H1 (cell line): ENCODE measurements around the gene CXADR. TPM values are rescaled to one million over a fixed set of nuclear protein-coding genes. Genes with fewer than 3 reads are reported as not detected.

Source experiments
- CTCF ChIA-PET: fragments of 300-600 bp; sonication (Branson Sonifier 250); formaldehyde crosslinking; loops from one replicate; lab custom pipeline; 2021; ENCODE audit not compliant: partially characterized antibody; lab: Charles Lee
- POLR2A ChIA-PET: fragments of 300-600 bp; sonication (Branson Sonifier 250); formaldehyde crosslinking; loops from one replicate; lab custom pipeline; 2021; ENCODE audit warnings: inconsistent platforms; ENCODE audit not compliant: partially characterized antibody; lab: Charles Lee
- DNase-seq, 2 experiments: peaks; one replicate each; pipeline versions ENCODE4 v3.0.0 to v3.0.0-alpha.2; 2010 to 2022; ENCODE audit warnings: low spot score in 2 of 2, low read depth in 1 of 2, mixed read lengths in 1 of 2
- FAIRE-seq: peaks from 2 replicates; lab custom pipeline; 2011; peaks lifted over from hg19 to GRCh38; lab: Jason Lieb, UNC
- H2AFZ ChIP-seq: 2 replicates; pipeline ENCODE4 v1.8.1; 2012; ENCODE audit warnings: low read length, inconsistent platforms
- H2AK5ac ChIP-seq: 2 replicates; pipeline ENCODE4 v1.6.1; 2013; ENCODE audit warnings: low read depth, low read length
- H2BK120ac ChIP-seq: replicated peaks from 2 replicates; pipeline ENCODE3; 2013; ENCODE audit warnings: low read depth, low read length, inconsistent platforms
- H2BK12ac ChIP-seq: 2 replicates; pipeline ENCODE4 v1.6.1; 2013; ENCODE audit warnings: low read depth, low read length
- H2BK15ac ChIP-seq: 2 replicates; pipeline ENCODE4 v1.6.1; 2013; ENCODE audit warnings: low read length
- H2BK20ac ChIP-seq: 2 replicates; pipeline ENCODE4 v1.6.1; 2013; ENCODE audit warnings: low read length
- H2BK5ac ChIP-seq: 2 replicates; pipeline ENCODE4 v1.6.1; 2013; ENCODE audit warnings: low read depth, low read length
- H3K14ac ChIP-seq: 2 replicates; pipeline ENCODE4 v1.6.1; 2013; ENCODE audit warnings: inconsistent platforms; ENCODE audit not compliant: insufficient read length
- H3K18ac ChIP-seq: 2 replicates; pipeline ENCODE4 v1.6.1; 2013; ENCODE audit warnings: low read length; ENCODE audit errors: extremely low read depth
- H3K23ac ChIP-seq: 2 replicates; pipeline ENCODE4 v1.6.1; 2013; ENCODE audit warnings: inconsistent platforms; ENCODE audit not compliant: insufficient read length
- H3K23me2 ChIP-seq: 2 replicates; pipeline ENCODE4 v1.6.1; 2013; ENCODE audit warnings: low read depth, low read length
- H3K27ac ChIP-seq: 2 replicates; pipeline ENCODE4 v1.6.1; 2011; ENCODE audit warnings: low read depth, low read length, inconsistent platforms
- H3K27me3 ChIP-seq, 4 experiments: replicated peaks in 1 of 4; 1 replicate in 1 of 4; 2 replicates in 3 of 4; pipeline versions ENCODE4 v1.6.1 to v1.8.1; 2011 to 2013; ENCODE audit warnings: low read length in 3 of 4, mild to moderate bottlenecking in 3 of 4, inconsistent platforms in 2 of 4, mixed read lengths in 2 of 4, moderate library complexity in 1 of 4; ENCODE audit not compliant: control insufficient read depth in 3 of 4, insufficient read depth in 3 of 4; ENCODE audit errors: extremely low read depth in 1 of 4
- H3K36me3 ChIP-seq, 4 experiments: 2 replicates each; pipeline versions ENCODE4 v1.6.1 to v1.8.1; 2011 to 2013; ENCODE audit warnings: mild to moderate bottlenecking in 4 of 4, low read length in 3 of 4, moderate library complexity in 2 of 4, control low read depth in 1 of 4, inconsistent platforms in 1 of 4; ENCODE audit not compliant: insufficient read depth in 4 of 4, control insufficient read depth in 2 of 4
- H3K4ac ChIP-seq: replicated peaks from 2 replicates; pipeline ENCODE3; 2013; ENCODE audit warnings: low read length, low read depth, mixed read lengths, inconsistent platforms; ENCODE audit not compliant: insufficient read length
- H3K4me1 ChIP-seq, 4 experiments: replicated peaks in 1 of 4; 1 replicate in 1 of 4; 2 replicates in 3 of 4; pipeline versions ENCODE4 v1.6.1 to v1.8.1; 2011 to 2013; ENCODE audit warnings: low read length in 3 of 4, inconsistent platforms in 2 of 4, mixed read lengths in 1 of 4; ENCODE audit not compliant: insufficient read depth in 4 of 4, control insufficient read depth in 3 of 4
- H3K4me2 ChIP-seq, 2 experiments: 2 replicates each; pipeline versions ENCODE4 v1.6.1 to v1.8.1; 2011 to 2013; ENCODE audit warnings: low read depth in 2 of 2, low read length in 2 of 2, control low read depth in 1 of 2, inconsistent platforms in 1 of 2, mild to moderate bottlenecking in 1 of 2; ENCODE audit not compliant: insufficient read depth in 1 of 2
- H3K4me3 ChIP-seq, 4 experiments: fragments of 200-600, 300-600 bp in 1 of 4; sonication (generic), shearing (Covaris generic), sonication (Bioruptor Twin) in 1 of 4; 2 replicates each; pipeline versions ENCODE4 v1.5.1 to v1.8.1; 2011 to 2016; ENCODE audit warnings: low read length in 4 of 4, low read depth in 3 of 4, control low read depth in 2 of 4, inconsistent platforms in 2 of 4, mild to moderate bottlenecking in 2 of 4, mixed read lengths in 1 of 4, moderate library complexity in 1 of 4; ENCODE audit not compliant: insufficient read depth in 2 of 4; ENCODE audit errors: extremely low read depth in 1 of 4
- H3K56ac ChIP-seq: replicated peaks from 2 replicates; pipeline ENCODE3; 2013; ENCODE audit warnings: low read depth, mild to moderate bottlenecking, mixed read lengths, low read length, inconsistent platforms; ENCODE audit not compliant: insufficient read length
- H3K79me1 ChIP-seq: 2 replicates; pipeline ENCODE4 v1.6.1; 2013; ENCODE audit warnings: low read depth, low read length, control low read depth
- H3K79me2 ChIP-seq, 2 experiments: 2 replicates each; pipeline versions ENCODE4 v1.6.1 to v1.8.1; 2012 to 2013; ENCODE audit warnings: low read length in 2 of 2, mild to moderate bottlenecking in 2 of 2, inconsistent platforms in 1 of 2; ENCODE audit not compliant: insufficient read depth in 2 of 2, control insufficient read depth in 1 of 2
- H3K9ac ChIP-seq, 4 experiments: replicated peaks in 1 of 4; 1 replicate in 1 of 4; 2 replicates in 3 of 4; pipeline versions ENCODE4 v1.6.1 to v1.8.1; 2011 to 2013; ENCODE audit warnings: low read depth in 3 of 4, low read length in 3 of 4, control low read depth in 2 of 4, mild to moderate bottlenecking in 2 of 4, moderate library complexity in 2 of 4, inconsistent platforms in 1 of 4; ENCODE audit errors: extremely low read depth in 1 of 4
- H3K9me3 ChIP-seq, 2 experiments: 2 replicates each; pipeline versions ENCODE4 v1.6.1 to v1.8.1; 2012 to 2013; ENCODE audit warnings: mild to moderate bottlenecking in 2 of 2, moderate library complexity in 2 of 2, control low read depth in 1 of 2, inconsistent platforms in 1 of 2, low read depth in 1 of 2, low read length in 1 of 2, mixed read lengths in 1 of 2; ENCODE audit not compliant: insufficient read depth in 2 of 2
- H4K20me1 ChIP-seq, 2 experiments: replicated peaks in 1 of 2; 2 replicates each; pipeline versions ENCODE3 to v1.8.1; 2011 to 2013; ENCODE audit warnings: inconsistent platforms in 2 of 2, low read length in 2 of 2, mild to moderate bottlenecking in 1 of 2; ENCODE audit not compliant: insufficient read depth in 2 of 2, control insufficient read depth in 1 of 2
- H4K5ac ChIP-seq: 2 replicates; pipeline ENCODE4 v1.6.1; 2013; ENCODE audit warnings: low read length, low read depth, mixed read lengths, inconsistent platforms; ENCODE audit not compliant: insufficient read length
- H4K8ac ChIP-seq: 2 replicates; pipeline ENCODE4 v1.8.0; 2013; ENCODE audit warnings: mild to moderate bottlenecking, moderate library complexity, low read length, inconsistent platforms; ENCODE audit not compliant: insufficient read depth; ENCODE audit errors: extremely low read depth
- H4K91ac ChIP-seq: replicated peaks from 2 replicates; pipeline ENCODE3; 2013; ENCODE audit warnings: low read length, mixed read lengths, inconsistent platforms; ENCODE audit not compliant: insufficient read length
- KDM1A ChIP-seq: fragments of 200-600, 300-600 bp; sonication (generic); IDR thresholded peaks from 2 replicates; pipeline ENCODE4 v1.7.1; 2016; ENCODE audit warnings: mild to moderate bottlenecking, low read length, borderline replicate concordance
- WGBS, 2 experiments: shearing (Covaris generic) in 1 of 2; methylation state at CpG; one replicate each; pipeline versions ENCODE4 v1.1.6 to v1.1.7; 2013 to 2015; ENCODE audit warnings: low lambda C conversion rate in 2 of 2, mixed read lengths in 2 of 2, inconsistent platforms in 1 of 2, low coverage in 1 of 2, missing lambda C conversion rate in 1 of 2; ENCODE audit not compliant: insufficient replicate concordance in 2 of 2, insufficient coverage in 1 of 2, insufficient read length in 1 of 2; ENCODE audit errors: extremely low coverage in 1 of 2, missing lambda C conversion rate in 1 of 2; 5-methylcytosine and 5-hydroxymethylcytosine counted together
- polyA plus RNA-seq, 7 experiments: library from polyadenylated mRNA; depleted of rRNA in 3 of 7; stranded (reverse) in 5 of 7; unstranded in 2 of 7; fragments of >200 nt in 5 of 7; fragments of 200-250 nt in 2 of 7; gene quantifications; 1 replicate in 5 of 7; 2 replicates in 1 of 7; 4 replicates in 1 of 7; pipeline versions ENCODE4 v1.2.1 to v1.2.3, GENCODE V29; 2011 to 2013; ENCODE audit warnings: missing spikeins in 2 of 7, mixed read lengths in 2 of 7
- total RNA-seq: library from RNA; stranded (reverse); fragmentation: NEBNext Ultra II Directional; extraction: Animal tissue kit (Norgen Biotek cat#: 25700); gene quantifications from 2 replicates; pipeline ENCODE4 v1.2.1, GENCODE V29; 2021

The CXADR gene
- total and polyA plus RNA-seq, 2 of the 8 experiments (the other 6 are each of a cell fraction or from before 2014, with no cell fraction given), result 45.6 to 145 TPM

DNA sequence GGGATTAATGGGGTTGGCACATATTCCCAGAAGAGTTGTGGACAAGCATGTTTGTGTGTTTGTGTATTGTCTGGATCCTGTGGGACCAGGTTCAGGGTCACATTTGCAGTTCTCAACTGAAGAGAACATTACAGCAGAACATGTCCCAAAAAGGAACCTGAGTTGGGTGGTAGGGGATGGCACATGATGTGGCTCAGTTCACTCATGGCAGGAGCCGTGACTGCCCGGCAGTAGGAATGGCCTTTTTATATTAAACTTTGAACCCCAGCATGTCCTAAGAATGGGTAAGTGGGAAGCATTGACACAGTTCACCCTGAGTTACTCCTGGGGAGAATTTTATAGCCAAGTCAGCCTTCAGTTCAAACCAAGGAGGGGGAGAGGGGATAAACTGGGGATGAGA is 41.3 kb downstream of the CXADR start:
- DNase-seq (no peak), FAIRE-seq (no peak)
- Histone ChIP-seq H2BK5ac (no peak overlapping the region), H3K23me2 (no peaks in the 10 kb centered on the region), H3K23ac (no peak overlapping the region), H3K79me2 (peaks cover 8 to 85% of the 10 kb centered on the region in 2 experiments), H3K36me3 (peaks cover 10 to 76% (median 36%) of the 10 kb centered on the region in 4 experiments), H3K4ac (no peak overlapping the region), H3K4me2 (no peak overlapping the region), H2AK5ac (no peak overlapping the region), H2BK15ac (no peak overlapping the region), H4K5ac (no peak overlapping the region), H3K4me3 (no peak overlapping the region), H3K4me1 (no peaks in the 10 kb centered on the region; a peak in 1 of 7 replicates), H4K91ac (no peak overlapping the region), H2AFZ (no peak overlapping the region), H3K18ac (no peak overlapping the region), H3K27me3 (no peaks in the 10 kb centered on the region), H4K8ac (no peak overlapping the region), H3K27ac (no peak overlapping the region), H3K14ac (no peak overlapping the region), H3K9ac (no peak overlapping the region), H2BK120ac (no peak overlapping the region), H3K56ac (no peak overlapping the region), H4K20me1 (peaks cover 9 to 23% of the 10 kb centered on the region in 2 experiments), H2BK12ac (no peak overlapping the region), H3K9me3 (no peaks in the 10 kb centered on the region), H2BK20ac (no peak overlapping the region), H3K79me1 (peaks cover 11% of the 10 kb centered on the region)
- WGBS, 2 experiments, result 83% methylated on average over 2 of the region's 2 CpGs; no CpG with 5 or more reads in 1 of the 2 experiments
- ChIA-PET POLR2A (interaction anchor here (0.5 to 1.3 kb wide), 3 partner anchors 9 to 1748 kb away, joined by 3 to 4 read pairs (median 4); no protein-coding TSS in a partner anchor), CTCF (interaction anchor here (0.7 to 2.9 kb wide), 25 partner anchors 9 to 166 kb away, joined by 3 to 34 read pairs (median 4); no protein-coding TSS in a partner anchor)
- no peak for TF ChIP-seq KDM1A
